Pancreas (tissue), 10 donors: ENCODE data around the gene CBARP. TPM values are rescaled to one million over a fixed set of nuclear protein-coding genes. Genes with fewer than 3 reads are reported as not detected.

Source experiments
- ATAC-seq, 4 donors: fragments of 200-7000 bp; cut with Tn5 transposase; one replicate each; pipeline versions ENCODE4 v1.8.0 to v1.9.1; 2020; ENCODE audit warnings: mild to moderate bottlenecking in 4 of 4, moderate library complexity in 4 of 4
- DNase-seq, 6 donors: peaks; one replicate each; pipeline ENCODE4 v3.0.0-alpha.2; 2020
- FAIRE-seq: peaks from 2 replicates; lab custom pipeline; 2012; peaks lifted over from hg19 to GRCh38; lab: Jason Lieb, UNC
- H3K27ac ChIP-seq, 4 donors: fragments of 200-600 bp; sonication (generic); 1 replicate in 3 of 4; 2 replicates in 1 of 4; pipeline versions ENCODE4 v1.5.0 to v1.8.0; 2020
- H3K27me3 ChIP-seq, 4 donors: fragments of 200-600 bp; one replicate each; pipeline ENCODE4 v1.8.0; 2021
- H3K36me3 ChIP-seq, 3 donors: fragments of 200-600 bp; sonication (generic) in 1 of 3; one replicate each; pipeline versions ENCODE4 v1.5.0 to v1.8.0; 2020 to 2021
- H3K4me1 ChIP-seq, 3 donors: fragments of 200-600 bp; one replicate each; pipeline ENCODE4 v1.8.0; 2021
- H3K4me3 ChIP-seq, 4 donors: fragments of 200-600 bp; sonication (generic) in 2 of 4; one replicate each; pipeline versions ENCODE4 v1.5.0 to v1.8.0; 2020 to 2021
- H3K9me3 ChIP-seq, 4 donors: fragments of 200-600 bp; one replicate each; pipeline ENCODE4 v1.8.0; 2021
- WGBS, 2 donors: extraction: QIAGEN DNeasy Blood & Tissue Kit; methylation state at CpG; one replicate each; pipeline ENCODE4 v1.1.7; 2013; 5-methylcytosine and 5-hydroxymethylcytosine counted together
- intact Hi-C, 3 donors: fragments of 100-400 bp; cut with DNase I; formaldehyde crosslinking; loops; one replicate each; pipeline versions ENCODE4 v1.11.1 to v1.14.2; 2022
- polyA plus RNA-seq, 2 donors: library from polyadenylated mRNA; stranded (reverse); fragments of 200-250 nt; gene quantifications; one replicate each; pipeline ENCODE4 v1.2.3, GENCODE V29; 2013
- total RNA-seq, 6 donors: library from RNA; stranded (reverse); fragmentation: NEBNext Ultra II Directional in 4 of 6; extraction: Animal tissue kit (Norgen Biotek cat#: 25700) in 4 of 6; gene quantifications; one replicate each; pipeline versions ENCODE4 v1.2.1 to v1.2.4, GENCODE V29; 2021 to 2023
- TF ChIP-seq, protein P1 (sequence below), 4 donors: fragments of 200-600 bp; sonication (generic) in 3 of 4; IDR thresholded peaks; one replicate each; pipeline versions ENCODE4 v1.5.0 to v1.8.0; 2021; ENCODE audit warnings: antibody characterized with exemption in 4 of 4
- donor health status: healthy with polysubstance abuse.
- donor health status: DM: no; HTN: no; CAD: no; lungs with moderate emphysema.
- donor health status: DM: no; HTN: no; CAD: no.
- donor health status: control.
- donor health status: control.
- donor health status: Bipolar disorder and iron deficiency.
- donor health status: DM: yes; HTN: yes; CAD: no.
- donor health status: DM: no; HTN: no; CAD: no.
- donor health status: DM: no; HTN: no; CAD: no.
- donor health status: DM: yes; HTN: yes; CAD: no.

CBARP gene
- total and polyA plus RNA-seq, 8 donors: 0.16 to 2.6 (median 0.74) TPM

DNA sequence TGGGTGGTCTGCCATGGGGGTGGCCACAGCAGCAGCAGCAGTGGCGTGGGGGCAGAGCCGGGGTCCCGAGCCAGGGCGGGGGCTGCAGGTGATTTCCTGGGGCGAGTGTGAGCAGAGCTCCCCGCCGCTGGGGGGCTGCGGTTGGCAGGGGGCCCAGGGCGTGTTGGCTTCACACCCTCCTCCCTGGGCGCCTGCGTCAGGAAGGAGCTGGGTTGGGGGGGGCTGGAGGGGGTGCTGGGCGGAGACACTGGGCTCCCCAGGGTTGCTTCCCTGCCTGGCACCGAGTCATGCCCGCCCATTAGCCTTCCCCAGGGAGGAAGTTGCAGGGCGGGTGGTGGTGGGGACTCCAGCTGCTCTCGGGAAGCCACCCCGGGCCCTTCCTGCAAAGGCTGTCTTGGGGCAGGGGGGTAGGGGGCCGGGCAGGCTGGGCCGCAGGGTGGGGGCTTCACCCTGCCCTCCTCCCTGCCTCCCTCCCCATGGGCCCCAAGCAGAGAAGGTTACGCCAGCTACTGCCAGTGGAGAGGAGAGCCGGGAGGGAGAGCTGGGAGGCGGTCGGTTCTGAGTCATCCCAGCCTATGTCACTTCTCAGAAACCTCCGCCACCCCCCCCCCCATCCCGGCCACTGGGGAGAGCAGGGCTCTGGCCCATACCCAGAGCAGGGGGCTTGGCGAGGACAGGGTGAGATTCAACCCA lies 15.2 kb upstream of the CBARP start:
- peaks cover 8 to 40% (median 34%) of the 10 kb centered on the region in 3 donors for H3K36me3 ChIP-seq
- DNase-seq (peak; percentile 90 to 96 (median 92)), ATAC-seq (peak; percentile 35 to 61 (median 44)), FAIRE-seq (no peak)
- peak overlapping the region; percentile 84 to 96 (median 90) for H3K4me3 ChIP-seq
- peak overlapping the region; percentile 97 to 99 (median 98) for H3K27ac ChIP-seq
- H3K4me1 ChIP-seq: peaks cover 9 to 39% (median 21%) of the 10 kb centered on the region in 3 donors
- H3K27me3 ChIP-seq: no peaks in the 10 kb centered on the region
- TF ChIP-seq, protein P1, sequence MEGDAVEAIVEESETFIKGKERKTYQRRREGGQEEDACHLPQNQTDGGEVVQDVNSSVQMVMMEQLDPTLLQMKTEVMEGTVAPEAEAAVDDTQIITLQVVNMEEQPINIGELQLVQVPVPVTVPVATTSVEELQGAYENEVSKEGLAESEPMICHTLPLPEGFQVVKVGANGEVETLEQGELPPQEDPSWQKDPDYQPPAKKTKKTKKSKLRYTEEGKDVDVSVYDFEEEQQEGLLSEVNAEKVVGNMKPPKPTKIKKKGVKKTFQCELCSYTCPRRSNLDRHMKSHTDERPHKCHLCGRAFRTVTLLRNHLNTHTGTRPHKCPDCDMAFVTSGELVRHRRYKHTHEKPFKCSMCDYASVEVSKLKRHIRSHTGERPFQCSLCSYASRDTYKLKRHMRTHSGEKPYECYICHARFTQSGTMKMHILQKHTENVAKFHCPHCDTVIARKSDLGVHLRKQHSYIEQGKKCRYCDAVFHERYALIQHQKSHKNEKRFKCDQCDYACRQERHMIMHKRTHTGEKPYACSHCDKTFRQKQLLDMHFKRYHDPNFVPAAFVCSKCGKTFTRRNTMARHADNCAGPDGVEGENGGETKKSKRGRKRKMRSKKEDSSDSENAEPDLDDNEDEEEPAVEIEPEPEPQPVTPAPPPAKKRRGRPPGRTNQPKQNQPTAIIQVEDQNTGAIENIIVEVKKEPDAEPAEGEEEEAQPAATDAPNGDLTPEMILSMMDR (IDR thresholded peaks at IDR 0.05): no peak
- WGBS, 2 donors: 2 to 3% methylated on average over 18 to 26 of the region's 26 CpGs
- no peaks in the 10 kb centered on the region for H3K9me3 ChIP-seq
- intact Hi-C loops: no loop called here

DNA sequence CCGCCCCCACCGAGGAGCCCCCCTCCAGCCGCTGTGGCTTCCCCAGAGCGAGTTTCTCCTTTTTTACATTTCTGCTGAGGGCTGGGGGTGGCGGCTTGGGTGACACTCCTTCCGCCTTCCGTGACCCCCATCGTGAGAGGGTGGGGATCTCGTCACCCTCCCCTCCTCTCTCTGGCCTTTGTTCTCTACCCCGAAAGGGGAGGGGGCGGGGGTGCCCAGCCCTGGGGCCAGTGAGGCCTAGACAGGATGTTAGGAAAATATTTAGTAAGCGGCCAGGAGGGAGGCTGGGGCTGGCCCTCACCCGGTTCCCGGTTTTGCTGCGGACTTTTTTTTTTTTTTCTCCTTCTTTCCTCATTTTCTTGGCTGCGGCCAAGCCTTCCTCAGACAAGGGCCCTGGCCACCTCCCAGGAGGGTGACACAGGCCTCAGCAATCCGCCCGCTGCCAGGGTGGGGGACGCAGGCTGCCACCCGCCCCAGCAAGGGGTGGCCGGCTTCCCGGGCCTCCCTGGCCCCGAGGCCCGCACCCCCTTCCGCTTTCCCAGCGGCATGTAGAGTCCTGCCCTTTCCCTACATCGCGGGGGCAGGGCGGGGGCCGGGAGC lies 14.5 kb upstream of the CBARP start:
- FAIRE-seq: no peak
- TF ChIP-seq, protein P1 (IDR thresholded peaks at IDR 0.05): no peak
- H3K4me3 ChIP-seq: peak overlapping the region; percentile 84 to 96 (median 90)
- H3K36me3 ChIP-seq: peaks cover 8 to 36% (median 34%) of the 10 kb centered on the region in 3 donors
- H3K9me3 ChIP-seq: no peaks in the 10 kb centered on the region
- peaks cover 12 to 41% (median 25%) of the 10 kb centered on the region in 3 donors for H3K4me1 ChIP-seq
- peak in 4 of 6 donors; percentile 92 to 97 (median 95) for DNase-seq
- 1 to 2% methylated on average over 30 of the region's 30 CpGs for WGBS, 2 donors
- H3K27me3 ChIP-seq: no peaks in the 10 kb centered on the region
- H3K27ac ChIP-seq: peak overlapping the region; percentile 97 to 99 (median 98)
- intact Hi-C loops: no loop called here
- peak; percentile 49 to 56 (median 52) for ATAC-seq

DNA sequence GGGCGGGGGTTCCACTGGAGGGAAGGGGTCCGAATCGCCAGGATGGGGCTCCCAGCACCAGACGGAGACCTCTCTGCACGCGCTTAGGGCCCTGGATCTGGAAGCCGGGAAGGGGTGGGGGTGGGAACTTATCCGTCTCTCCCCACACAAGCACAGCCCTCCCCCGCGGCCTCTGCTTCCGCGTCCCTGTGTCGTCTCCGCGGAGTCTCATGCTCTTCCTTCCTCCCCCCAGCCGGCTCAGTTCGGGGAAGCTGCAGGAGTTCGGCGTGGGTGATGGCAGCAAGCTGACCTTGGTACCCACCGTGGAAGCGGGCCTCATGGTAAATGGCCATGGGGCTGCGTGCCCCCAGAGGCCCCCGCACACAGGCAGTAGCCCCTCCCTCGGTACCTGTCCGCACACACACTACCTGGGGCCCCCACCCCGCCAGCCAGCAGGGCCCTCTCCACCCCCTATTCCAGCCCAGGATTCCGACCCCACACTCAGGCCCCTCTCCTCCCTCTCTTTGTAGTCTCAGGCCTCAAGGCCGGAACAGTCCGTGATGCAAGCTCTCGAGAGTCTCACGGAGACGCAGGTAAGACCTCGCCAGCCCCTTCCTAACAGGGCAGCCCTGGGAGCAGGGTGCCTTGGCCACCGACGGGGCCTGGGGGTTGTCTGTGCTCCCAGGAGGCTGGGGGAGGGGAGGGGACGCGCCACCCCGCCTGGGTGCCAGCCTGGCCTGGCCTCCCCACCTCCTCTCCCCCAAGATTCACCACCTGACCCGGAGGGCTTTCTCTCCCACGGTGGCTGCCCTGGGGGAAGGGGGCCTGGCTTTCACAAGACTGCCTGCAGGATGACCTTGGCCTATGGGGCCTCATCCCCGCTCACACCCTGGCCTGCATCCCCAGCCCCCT lies 13.8 kb upstream of the CBARP start:
- H3K27ac ChIP-seq: peak overlapping the region; percentile 97 to 99 (median 98)
- H3K4me1 ChIP-seq: peaks cover 12 to 35% (median 25%) of the 10 kb centered on the region in 3 donors
- H3K4me3 ChIP-seq: peak overlapping the region; percentile 84 to 96 (median 90)
- peak; percentile 85 to 91 (median 88) for DNase-seq
- no peak for FAIRE-seq
- intact Hi-C loops: no loop called here
- TF ChIP-seq, protein P1 (IDR thresholded peaks at IDR 0.05): no peak
- no peaks in the 10 kb centered on the region for H3K9me3 ChIP-seq
- ATAC-seq: peak; percentile 2 to 36 (median 9)
- WGBS, 2 donors: 1% methylated on average over 28 to 41 of the region's 41 CpGs
- no peaks in the 10 kb centered on the region for H3K27me3 ChIP-seq
- H3K36me3 ChIP-seq: peaks cover 8 to 28% (median 26%) of the 10 kb centered on the region in 3 donors

DNA sequence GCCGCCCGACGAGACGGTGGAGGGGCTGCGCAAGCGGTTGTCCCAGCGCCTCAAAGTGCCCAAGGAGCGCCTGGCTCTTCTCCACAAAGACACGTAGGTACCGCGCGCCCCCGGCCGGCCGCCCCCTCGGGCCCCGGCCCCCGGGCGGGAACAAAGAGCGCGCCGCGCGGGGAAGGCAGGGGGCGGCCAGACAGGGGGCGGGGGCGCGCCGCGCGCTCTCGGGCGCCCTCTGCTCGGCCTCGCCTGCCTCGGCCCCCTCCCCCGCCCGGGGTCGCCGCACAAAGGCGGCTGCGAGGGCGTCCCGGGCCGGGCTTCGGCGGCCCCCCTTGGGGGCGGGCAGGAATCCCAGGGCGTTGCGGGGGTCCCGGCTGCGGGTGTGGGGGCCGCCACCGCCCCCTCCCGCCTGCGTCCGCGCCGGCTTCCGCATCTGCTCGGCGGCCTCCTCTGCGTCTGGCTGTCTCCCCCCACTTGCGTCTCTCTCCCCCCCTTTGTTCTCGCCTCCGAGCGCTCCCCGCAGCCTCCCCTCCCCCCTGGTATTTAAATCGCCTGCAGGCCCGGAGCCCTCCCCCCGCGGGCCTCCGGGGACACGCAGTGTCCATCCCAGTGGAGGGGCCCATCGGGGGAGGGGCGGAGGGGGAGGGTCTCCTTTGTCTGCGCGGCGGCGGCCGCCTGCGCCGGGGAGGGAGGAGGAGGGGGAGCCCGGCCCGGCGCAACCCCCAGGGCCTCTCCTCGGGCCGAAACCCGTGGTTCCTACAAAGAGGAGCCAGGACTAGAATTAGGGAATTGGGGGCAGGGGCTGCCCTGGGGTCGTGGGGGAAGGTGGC lies 12.8 kb upstream of the CBARP start:
- Histone ChIP-seq H3K4me1 (peaks cover 18 to 38% (median 32%) of the 10 kb centered on the region in 3 donors), H3K4me3 (peak overlapping the region; percentile 84 to 96 (median 90)), H3K27ac (peak overlapping the region; percentile 97 to 99 (median 98)), H3K36me3 (peaks cover 6 to 19% (median 19%) of the 10 kb centered on the region in 3 donors), H3K9me3 (no peaks in the 10 kb centered on the region), H3K27me3 (no peaks in the 10 kb centered on the region)
- WGBS, 2 donors: 1 to 3% methylated on average over 28 to 90 of the region's 90 CpGs
- TF ChIP-seq, protein P1 (IDR thresholded peaks at IDR 0.05): no peak
- FAIRE-seq (no peak), DNase-seq (peak; percentile 65 to 86 (median 74)), ATAC-seq (no peak)
- intact Hi-C loops: no loop called here
